ENCODE data around the gene CDCA5. TPM values are rescaled to one million over a fixed set of nuclear protein-coding genes. Genes with fewer than 3 reads are reported as not detected.

The CDCA5 gene
- polyA plus RNA-seq, 1 experiment = 11.9 TPM

DNA sequence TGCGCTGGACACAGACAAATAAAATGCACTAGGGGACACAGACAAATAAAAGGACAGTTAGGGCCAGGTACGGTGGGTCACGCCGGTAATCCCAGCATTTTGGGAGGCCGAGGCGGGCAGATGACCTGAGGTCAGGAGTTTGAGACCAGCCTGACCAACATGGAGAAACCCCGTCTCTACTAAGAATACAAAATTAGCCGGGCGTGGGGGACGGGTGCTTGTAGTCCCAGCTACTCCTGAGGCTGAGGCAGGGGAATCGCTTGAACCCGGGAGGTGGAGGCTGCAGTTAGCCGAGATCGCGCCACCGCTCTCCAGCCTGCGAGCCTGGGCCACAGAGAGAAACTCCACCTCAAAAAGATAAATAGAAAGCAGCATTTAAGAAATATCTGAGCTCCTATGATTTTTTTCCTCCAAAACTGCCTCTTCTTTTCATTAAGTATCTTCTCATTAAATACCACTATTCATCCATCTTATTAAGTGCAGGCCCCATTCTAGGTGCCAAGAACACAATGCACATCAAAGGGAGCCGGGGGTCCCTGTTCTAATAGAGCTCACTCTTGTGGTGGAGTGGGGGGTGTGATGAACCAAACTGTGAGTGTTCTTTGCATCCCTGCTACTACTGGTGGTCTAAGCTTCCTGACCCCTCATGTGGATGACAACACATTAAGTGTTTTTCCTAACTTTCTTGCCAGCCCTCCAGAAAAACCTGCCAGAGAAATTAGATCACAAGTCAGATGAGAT is 34.4 kb upstream of the CDCA5 start:
- peaks cover 6% of the 10 kb centered on the region for H3K36me3 ChIP-seq (ENCODE audit: control insufficient read depth, insufficient read depth, low read length)
- POLR2A ChIA-PET = no interaction called here
- no peaks in the 10 kb centered on the region for H3K27me3 ChIP-seq (ENCODE audit: control insufficient read depth, insufficient read depth, low read length)
- no peak for DNase-seq (ENCODE audit: low read depth)
- TF ChIP-seq, protein P1, sequence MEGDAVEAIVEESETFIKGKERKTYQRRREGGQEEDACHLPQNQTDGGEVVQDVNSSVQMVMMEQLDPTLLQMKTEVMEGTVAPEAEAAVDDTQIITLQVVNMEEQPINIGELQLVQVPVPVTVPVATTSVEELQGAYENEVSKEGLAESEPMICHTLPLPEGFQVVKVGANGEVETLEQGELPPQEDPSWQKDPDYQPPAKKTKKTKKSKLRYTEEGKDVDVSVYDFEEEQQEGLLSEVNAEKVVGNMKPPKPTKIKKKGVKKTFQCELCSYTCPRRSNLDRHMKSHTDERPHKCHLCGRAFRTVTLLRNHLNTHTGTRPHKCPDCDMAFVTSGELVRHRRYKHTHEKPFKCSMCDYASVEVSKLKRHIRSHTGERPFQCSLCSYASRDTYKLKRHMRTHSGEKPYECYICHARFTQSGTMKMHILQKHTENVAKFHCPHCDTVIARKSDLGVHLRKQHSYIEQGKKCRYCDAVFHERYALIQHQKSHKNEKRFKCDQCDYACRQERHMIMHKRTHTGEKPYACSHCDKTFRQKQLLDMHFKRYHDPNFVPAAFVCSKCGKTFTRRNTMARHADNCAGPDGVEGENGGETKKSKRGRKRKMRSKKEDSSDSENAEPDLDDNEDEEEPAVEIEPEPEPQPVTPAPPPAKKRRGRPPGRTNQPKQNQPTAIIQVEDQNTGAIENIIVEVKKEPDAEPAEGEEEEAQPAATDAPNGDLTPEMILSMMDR (IDR thresholded peaks at IDR 0.05; ENCODE audit: insufficient read depth, low read depth, low read length) = no peak
- no peak overlapping the region for H3K4me3 ChIP-seq (ENCODE audit: low read depth, low read length)
- CTCF ChIA-PET = interaction anchor here (0.8 to 4.7 kb wide), 24 partner anchors 9 to 276 kb away, joined by 3 to 31 read pairs (median 4); partner anchors contain the start of genes ARL2, CAPN1, CDC42BPG and GPHA2

GRCh38 chr11:65117206-65118096 is 33.6 kb upstream of the CDCA5 start, which contains the start of gene ZNHIT2:
ZNHIT2 (minus strand) TSS chr11:65117701; CDS start chr11:65117653, 48 bp downstream.
- peak; percentile 94 for DNase-seq (ENCODE audit: low read depth)
- POLR2A ChIA-PET = no interaction called here

DNA sequence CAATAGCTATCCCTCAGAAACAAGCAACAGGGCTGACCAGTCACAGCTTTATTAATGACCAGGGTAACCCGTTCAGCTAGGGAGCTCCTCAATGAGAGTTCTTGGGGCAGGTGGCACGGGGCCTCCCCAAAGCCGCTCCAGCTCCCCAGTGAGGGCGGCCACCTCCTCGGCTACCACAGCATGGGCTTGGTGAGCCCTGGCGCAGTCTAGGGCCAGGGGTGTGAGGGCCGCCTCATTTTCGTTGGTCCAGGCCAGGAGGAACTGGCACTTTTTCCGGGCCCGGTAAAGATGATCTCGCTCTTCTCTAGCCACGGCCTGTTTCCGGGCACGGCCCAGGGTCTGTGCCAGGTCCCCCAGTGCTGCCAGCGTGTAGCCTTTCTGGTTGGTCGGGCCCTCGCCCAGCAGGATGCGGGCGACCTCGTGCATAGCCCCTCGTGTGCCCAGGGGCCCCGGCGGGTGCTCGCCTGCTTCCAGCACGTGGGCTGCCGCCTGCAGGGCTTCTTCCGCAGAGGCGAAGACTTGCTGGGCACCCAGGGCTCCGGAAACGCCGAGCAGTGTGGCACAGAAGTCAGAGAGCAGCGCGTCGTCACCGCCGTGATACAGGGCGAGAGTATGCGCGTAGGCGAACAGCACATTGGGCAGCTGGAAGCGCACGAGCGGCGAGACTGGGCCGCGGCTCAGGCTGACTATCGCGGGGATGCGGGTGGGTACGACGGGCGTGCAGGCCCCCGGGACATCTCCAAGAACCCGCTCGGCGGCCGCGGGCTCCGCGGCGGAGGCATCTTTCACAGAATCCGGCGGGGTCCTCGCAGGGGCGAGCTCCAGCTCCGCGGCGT is 32.7 kb upstream of the CDCA5 start:
- TF ChIP-seq, protein P1 (IDR thresholded peaks at IDR 0.05; ENCODE audit: insufficient read depth, low read depth, low read length) = no peak
- no peaks in the 10 kb centered on the region for H3K27me3 ChIP-seq (ENCODE audit: control insufficient read depth, insufficient read depth, low read length)
- DNase-seq (ENCODE audit: low read depth) = no peak
- H3K4me3 ChIP-seq (ENCODE audit: low read depth, low read length) = peak overlapping the region; percentile 79
- ChIA-PET CTCF (interaction anchor here (0.8 to 4.7 kb wide), 22 partner anchors 7 to 335 kb away, joined by 3 to 31 read pairs (median 4); partner anchors contain the start of genes ARL2, CAPN1, CDC42BPG and SNX15), POLR2A (interaction anchor here (0.5 kb wide), 1 partner anchor 16 kb away, joined by 5 read pairs; no protein-coding TSS in a partner anchor)
- peaks cover 6% of the 10 kb centered on the region for H3K36me3 ChIP-seq (ENCODE audit: control insufficient read depth, insufficient read depth, low read length)

More at GRCh38 chr11:65117206-65118096, 33.6 kb upstream of the CDCA5 start, which contains the start of gene ZNHIT2:
- Histone ChIP-seq H3K36me3 (ENCODE audit: control insufficient read depth, insufficient read depth, low read length) (peaks cover 6% of the 10 kb centered on the region), H3K27me3 (ENCODE audit: control insufficient read depth, insufficient read depth, low read length) (no peaks in the 10 kb centered on the region), H3K4me3 (ENCODE audit: low read depth, low read length) (peak within 1 kb of the TSS; percentile 79)
- TF ChIP-seq, protein P1 (IDR thresholded peaks at IDR 0.05; ENCODE audit: insufficient read depth, low read depth, low read length) = peak; percentile 90
- CTCF ChIA-PET = interaction anchor here (0.7 to 4.7 kb wide), 38 partner anchors 8 to 342 kb away, joined by 3 to 31 read pairs (median 4); partner anchors contain the start of genes ARL2, BATF2, CAPN1 and CDC42BPG

GRCh38 chr11:65115361-65116082 is 31.7 kb upstream of the CDCA5 start:
- DNase-seq (ENCODE audit: low read depth) = no peak
- no peak overlapping the region for H3K4me3 ChIP-seq (ENCODE audit: low read depth, low read length)
- H3K27me3 ChIP-seq (ENCODE audit: control insufficient read depth, insufficient read depth, low read length) = no peaks in the 10 kb centered on the region
- CTCF ChIA-PET = interaction anchor here (0.9 to 3.2 kb wide), 3 partner anchors 12 to 103 kb away, joined by 3 to 31 read pairs (median 17); partner anchors contain the start of genes ARL2 and CAPN1
- POLR2A ChIA-PET = interaction anchor here (0.5 kb wide), 1 partner anchor 15 kb away, joined by 5 read pairs; no protein-coding TSS in a partner anchor
- peaks cover 4% of the 10 kb centered on the region for H3K36me3 ChIP-seq (ENCODE audit: control insufficient read depth, insufficient read depth, low read length)
- TF ChIP-seq, protein P1 (IDR thresholded peaks at IDR 0.05; ENCODE audit: insufficient read depth, low read depth, low read length) = no peak
